C4-2B (cell line): ENCODE data around the gene KLK8.

Experiments
- CTCF ChIP-seq: fragments of 450-650 bp; conservative IDR thresholded peaks from 2 replicates; pipeline ENCODE4 v1.5.1; 2017; ENCODE audit warnings: mild to moderate bottlenecking
- ZFX ChIP-seq: fragments of 450-650 bp; IDR thresholded peaks from 2 replicates; pipeline ENCODE4 v1.6.1; 2017

GRCh38 chr19:51024924-51025323 is 23.5 kb upstream of the KLK8 start:
- TF ChIP-seq CTCF (no peak), ZFX (no peak)
